Measurements from ENCODE around the gene TTBK1.

- no peak for TF ChIP-seq CTCF (IDR thresholded peaks at IDR 0.05)
- no peak for TF ChIP-seq POLR2A (IDR thresholded peaks at IDR 0.05)
Measured at GRCh38 chr6:43235841-43236240, 7.4 kb upstream of the TTBK1 start.
